Osteoblast (primary cell): ENCODE results near the gene EPHB2. TPM values are rescaled to one million over a fixed set of nuclear protein-coding genes. Genes with fewer than 3 reads are reported as not detected.

ENCODE experiments used
- DNase-seq: peaks from one replicate; pipeline ENCODE4 v3.0.0; 2011; ENCODE audit warnings: low spot score, mixed read lengths; ENCODE audit not compliant: insufficient read length; ENCODE audit errors: missing footprints
- H2AFZ ChIP-seq: 2 replicates; pipeline ENCODE4 v1.6.0; 2011; ENCODE audit warnings: mild to moderate bottlenecking, low read length
- H3K27ac ChIP-seq: 2 replicates; pipeline ENCODE4 v1.5.1; 2011; ENCODE audit warnings: mild to moderate bottlenecking, low read depth, low read length, moderate library complexity
- H3K27me3 ChIP-seq: 2 replicates; pipeline ENCODE4 v1.6.0; 2012; ENCODE audit warnings: mild to moderate bottlenecking, control low read depth, inconsistent platforms, low read length, moderate library complexity; ENCODE audit not compliant: insufficient read depth
- H3K36me3 ChIP-seq: 2 replicates; pipeline ENCODE4 v1.5.1; 2011; ENCODE audit warnings: mild to moderate bottlenecking, low read length, control low read depth, moderate library complexity; ENCODE audit not compliant: insufficient read depth
- H3K4me1 ChIP-seq: 2 replicates; pipeline ENCODE4 v1.5.1; 2011; ENCODE audit warnings: mild to moderate bottlenecking, low read length, control low read depth, moderate library complexity; ENCODE audit not compliant: insufficient read depth
- H3K4me2 ChIP-seq: 2 replicates; pipeline ENCODE4 v1.6.0; 2011; ENCODE audit warnings: mild to moderate bottlenecking, low read length; ENCODE audit not compliant: insufficient read depth
- H3K4me3 ChIP-seq: fragments of 200-600 bp; sonication (generic); 3 replicates; pipeline ENCODE4 v1.5.1; 2012; ENCODE audit warnings: mild to moderate bottlenecking, low read length, inconsistent platforms; ENCODE audit not compliant: insufficient read depth
- H3K79me2 ChIP-seq: 2 replicates; pipeline ENCODE4 v1.6.0; 2012; ENCODE audit warnings: mild to moderate bottlenecking, low read length, control low read depth, inconsistent platforms; ENCODE audit not compliant: insufficient read depth
- H3K9me3 ChIP-seq: 2 replicates; pipeline ENCODE4 v1.5.1; 2011; ENCODE audit warnings: low read depth, low read length, control low read depth
- H4K20me1 ChIP-seq: 2 replicates; pipeline ENCODE4 v1.6.0; 2012; ENCODE audit warnings: mild to moderate bottlenecking, low read length, control low read depth; ENCODE audit not compliant: insufficient read depth
- CTCF ChIP-seq: IDR thresholded peaks from 2 replicates; pipeline ENCODE4 v1.5.1; 2011; ENCODE audit warnings: mild to moderate bottlenecking, low read depth, low read length, moderate library complexity; ENCODE audit errors: extremely low read depth
- total RNA-seq: library from RNA; depleted of rRNA; stranded (reverse); fragments of >200 nt; gene quantifications from 2 replicates; pipeline ENCODE4 v1.2.3, GENCODE V29; 2012

Gene EPHB2
- total RNA-seq, 1 donor, result 8.7 TPM

DNA sequence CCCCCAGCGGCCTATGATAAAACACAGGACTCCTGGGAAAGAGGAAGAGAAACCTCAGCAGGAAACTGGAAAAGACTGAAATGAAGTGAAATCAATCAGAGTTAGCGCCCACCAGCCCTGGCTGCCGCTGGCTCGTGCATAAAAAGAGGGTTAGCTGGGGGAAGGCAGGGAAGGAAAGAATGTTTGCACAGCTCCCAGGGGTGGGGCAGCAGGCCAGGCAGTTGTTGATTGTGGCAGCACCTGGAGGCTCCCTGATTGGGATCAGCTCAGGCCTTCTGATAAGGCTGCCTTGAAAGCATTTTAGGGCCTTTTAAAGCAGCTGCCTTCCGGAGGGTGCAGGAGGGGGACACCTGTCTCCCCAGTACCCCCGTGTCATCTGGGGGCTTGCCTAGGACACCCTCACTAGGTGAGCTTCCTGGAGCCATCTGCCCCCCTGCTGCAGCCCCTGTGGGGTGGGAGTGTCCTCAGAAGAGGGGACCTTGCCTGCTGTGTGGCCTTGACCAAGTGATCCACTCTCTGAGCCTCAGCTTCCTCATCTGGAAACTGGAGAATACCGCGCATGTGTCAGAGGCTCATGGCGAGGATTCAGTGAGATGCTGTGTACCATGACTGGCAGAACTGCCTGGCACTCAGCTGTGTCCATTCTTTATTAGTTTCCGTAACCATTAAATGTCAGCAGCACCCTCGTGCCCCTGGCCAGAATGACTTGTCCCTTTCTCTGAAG, 6.6 kb downstream of the EPHB2 start:
- Histone ChIP-seq H3K27ac (no peak overlapping the region), H3K4me1 (peaks cover under 1% of the 10 kb centered on the region), H3K4me2 (no peak overlapping the region), H4K20me1 (peaks cover 10% of the 10 kb centered on the region), H3K9me3 (no peaks in the 10 kb centered on the region), H2AFZ (no peak overlapping the region), H3K4me3 (no peak overlapping the region), H3K36me3 (no peaks in the 10 kb centered on the region), H3K79me2 (no peaks in the 10 kb centered on the region), H3K27me3 (peaks cover 3% of the 10 kb centered on the region)
- no peak for TF ChIP-seq CTCF
- no peak for DNase-seq

- no peaks in the 10 kb centered on the region for H3K27me3 ChIP-seq
- H3K4me3 ChIP-seq, result no peak overlapping the region
- no peak for TF ChIP-seq CTCF
- no peaks in the 10 kb centered on the region for H3K9me3 ChIP-seq
- no peak overlapping the region for H3K27ac ChIP-seq
- no peaks in the 10 kb centered on the region for H3K4me1 ChIP-seq
- no peaks in the 10 kb centered on the region for H3K79me2 ChIP-seq
- H3K4me2 ChIP-seq, result no peak overlapping the region
- no peak for DNase-seq
- no peaks in the 10 kb centered on the region for H4K20me1 ChIP-seq
- no peaks in the 10 kb centered on the region for H3K36me3 ChIP-seq
- H2AFZ ChIP-seq, result no peak overlapping the region
Measured at GRCh38 chr1:22721122-22721873, 10.7 kb downstream of the EPHB2 start.

DNA sequence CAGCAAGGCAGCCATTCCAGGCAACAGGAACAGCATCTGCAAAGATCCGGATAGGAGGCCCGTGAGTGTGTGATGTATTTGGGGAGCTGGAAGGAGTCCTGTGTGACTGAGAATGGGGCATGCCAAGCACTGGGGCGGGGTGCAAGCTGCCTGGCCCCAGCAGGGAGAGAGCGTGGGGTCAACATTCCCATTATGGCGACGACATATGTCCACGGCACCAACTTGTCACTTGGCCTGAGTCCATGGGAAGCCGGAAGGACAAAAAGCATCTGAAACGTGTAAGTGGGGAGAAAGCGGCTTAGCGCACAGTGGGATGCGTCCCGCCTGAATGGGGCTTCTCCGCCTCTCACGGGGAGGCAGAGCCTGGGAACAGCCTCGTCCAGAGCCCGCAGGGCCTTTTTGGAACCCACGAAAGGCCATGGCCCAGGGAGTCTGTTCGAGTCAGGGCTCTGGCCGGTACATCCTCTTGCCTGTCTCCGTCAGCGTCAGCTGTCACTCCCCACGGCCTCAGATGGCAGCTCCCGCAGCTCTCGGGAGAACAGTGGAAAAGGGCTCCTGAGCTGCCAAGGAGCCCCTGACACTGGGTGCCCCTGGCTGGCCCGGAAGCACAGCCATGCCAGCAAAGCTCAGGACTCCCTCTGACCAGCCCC, 12.4 kb downstream of the EPHB2 start:
- Histone ChIP-seq H3K4me3 (no peak overlapping the region), H3K4me2 (no peak overlapping the region), H3K27ac (no peak overlapping the region), H3K27me3 (no peaks in the 10 kb centered on the region), H3K79me2 (no peaks in the 10 kb centered on the region), H4K20me1 (no peaks in the 10 kb centered on the region), H2AFZ (no peak overlapping the region), H3K4me1 (no peaks in the 10 kb centered on the region), H3K9me3 (no peaks in the 10 kb centered on the region), H3K36me3 (no peaks in the 10 kb centered on the region)
- no peak for TF ChIP-seq CTCF
- no peak for DNase-seq

- DNase-seq, result no peak
- Histone ChIP-seq H3K4me2 (no peak overlapping the region), H3K4me3 (no peak overlapping the region), H3K36me3 (no peaks in the 10 kb centered on the region), H4K20me1 (no peaks in the 10 kb centered on the region), H3K4me1 (no peaks in the 10 kb centered on the region), H3K79me2 (no peaks in the 10 kb centered on the region), H3K27me3 (no peaks in the 10 kb centered on the region), H2AFZ (no peak overlapping the region), H3K9me3 (no peaks in the 10 kb centered on the region), H3K27ac (no peak overlapping the region)
- no peak for TF ChIP-seq CTCF
Measured at GRCh38 chr1:22727873-22728272, 17.2 kb downstream of the EPHB2 start.
